Lower leg skin (tissue), 4 donors: ENCODE measurements around the gene ADGRL1. TPM values are rescaled to one million over a fixed set of nuclear protein-coding genes. Genes with fewer than 3 reads are reported as not detected.
"Not testable (repeated sequence)": the region's sequence is repeated elsewhere in the genome, so short reads cannot be mapped to it uniquely, and the experiment has no call there.

Source experiments
- DNase-seq, 2 donors: peaks; one replicate each; pipeline ENCODE4 v3.0.0-alpha.2; 2019; ENCODE audit warnings: low spot score in 2 of 2
- H3K4me3 ChIP-seq: fragments of 200-600 bp; sonication (generic); 2 replicates; pipeline ENCODE4 v1.5.1; 2017; ENCODE audit warnings: mild to moderate bottlenecking, low read depth; ENCODE audit not compliant: poor library complexity, severe bottlenecking
- POLR2A ChIP-seq, 2 donors: fragments of 450-650 bp; IDR thresholded peaks; one replicate each; pipeline ENCODE4 v1.6.1; 2016 to 2017; ENCODE audit warnings: antibody characterized with exemption in 2 of 2, mild to moderate bottlenecking in 1 of 2, moderate library complexity in 1 of 2
- WGBS, 2 donors: methylation state at CpG; one replicate each; pipeline ENCODE4 v1.1.5; 2018; 5-methylcytosine and 5-hydroxymethylcytosine counted together
- intact Hi-C: fragments of 100-400 bp; cut with DNase I; formaldehyde crosslinking; loops from one replicate; pipeline ENCODE4 v1.15.0; 2023; ENCODE audit warnings: low total_unique reads
- total RNA-seq, 4 donors: library from RNA; depleted of rRNA; stranded (reverse); fragments of >200 nt; gene quantifications; one replicate each; pipeline ENCODE4 v1.1.0, GENCODE V29; 2016
- TF ChIP-seq, protein P1 (sequence below), 3 donors: fragments of 450-650 bp; IDR thresholded peaks; one replicate each; pipeline ENCODE4 v1.5.1; 2016; ENCODE audit warnings: antibody characterized with exemption in 3 of 3, mild to moderate bottlenecking in 3 of 3, moderate library complexity in 2 of 3

The ADGRL1 gene
- total RNA-seq, 4 donors from 2014 or later: 27.6 to 37.7 (median 29.8) TPM

DNA sequence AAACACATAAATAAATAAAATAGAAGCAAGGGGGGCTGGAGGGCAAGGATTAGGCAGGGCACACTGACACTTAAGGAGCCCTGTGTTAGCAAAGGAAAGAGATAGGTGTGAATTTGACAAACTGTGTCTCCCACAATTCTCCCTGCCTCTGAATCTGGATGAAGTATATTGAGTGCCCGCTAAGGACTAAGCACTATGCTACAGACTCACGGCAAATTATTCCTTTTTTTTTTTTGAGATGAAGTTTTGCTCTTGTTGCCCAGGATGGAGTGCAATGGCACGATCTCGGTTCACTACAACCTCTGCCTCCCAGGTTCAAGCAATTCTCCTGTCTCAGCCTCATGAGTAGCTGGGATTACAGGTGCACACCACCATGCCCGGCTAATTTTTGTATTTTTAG lies 38.4 kb upstream of the ADGRL1 start:
- H3K4me3 ChIP-seq, intact Hi-C loops, DNase-seq: not testable (repeated sequence)
- 69 to 74% methylated on average over 5 of the region's 5 CpGs for WGBS, 2 donors

DNA sequence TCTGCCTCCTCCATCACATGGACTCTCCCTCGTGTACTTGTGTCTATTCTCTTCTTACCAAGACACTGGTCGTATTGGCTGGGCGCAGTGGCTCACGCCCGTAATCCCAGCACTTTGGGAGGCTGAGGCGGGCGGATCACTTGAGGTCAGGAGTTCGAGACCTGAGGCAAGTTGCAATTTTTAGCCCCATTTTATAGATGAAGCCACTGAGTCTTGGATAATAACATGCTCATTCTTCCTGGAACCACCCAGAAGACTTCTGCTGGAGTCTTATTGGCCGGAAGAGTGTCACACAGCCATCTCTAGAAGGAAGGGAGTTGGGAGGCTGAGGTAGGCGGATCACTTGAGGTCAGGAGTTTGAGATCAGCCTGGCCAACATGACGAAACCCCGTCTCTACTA lies 37.7 kb upstream of the ADGRL1 start:
- DNase-seq, H3K4me3 ChIP-seq, intact Hi-C loops: not testable (repeated sequence)
- WGBS, 2 donors: 88 to 91% methylated on average over 12 of the region's 12 CpGs

DNA sequence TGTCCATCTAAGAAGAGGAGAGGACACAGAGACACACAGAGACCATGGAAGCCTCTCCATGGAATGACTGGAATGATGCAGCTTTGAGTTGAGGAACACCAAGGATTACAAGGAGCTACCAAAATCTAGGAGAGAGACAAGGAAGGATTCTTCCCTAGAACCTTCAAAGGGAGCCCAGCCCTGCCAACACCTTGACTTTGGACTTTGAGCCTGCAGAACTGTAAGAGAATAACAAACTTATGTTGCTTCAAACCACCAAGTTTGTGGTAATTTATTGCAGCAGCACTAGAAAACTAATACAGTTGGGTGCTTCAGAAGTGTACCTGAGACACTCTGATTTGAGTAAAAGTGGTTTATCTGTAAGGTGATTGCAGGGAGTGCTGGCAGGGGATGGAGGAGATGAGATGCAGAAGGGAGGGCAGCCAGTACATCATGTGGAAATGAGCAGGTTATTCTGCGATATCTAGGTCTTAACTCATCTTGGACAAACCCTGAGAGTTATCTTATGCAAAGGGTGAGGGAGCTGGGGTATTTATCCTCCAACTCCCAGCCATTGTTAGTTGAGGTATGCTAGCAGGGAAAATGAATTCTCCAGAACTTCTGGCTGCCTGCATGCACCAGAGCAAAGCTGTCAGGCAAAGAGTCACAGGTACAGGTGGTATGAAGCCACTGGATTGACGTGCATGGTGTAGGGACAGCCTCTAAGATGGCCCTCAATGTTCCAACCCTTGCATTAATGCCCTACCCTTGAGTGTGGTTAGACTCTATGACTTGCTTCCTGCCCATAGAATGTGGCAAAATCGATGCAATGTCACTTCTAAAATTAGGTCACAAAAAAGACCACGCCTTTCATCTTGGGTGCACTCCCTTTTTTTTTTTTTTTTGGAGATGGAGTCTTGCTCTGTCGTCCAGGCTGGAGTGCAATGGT lies 31.3 kb upstream of the ADGRL1 start:
- intact Hi-C loops: no loop called here
- TF ChIP-seq, protein P1, sequence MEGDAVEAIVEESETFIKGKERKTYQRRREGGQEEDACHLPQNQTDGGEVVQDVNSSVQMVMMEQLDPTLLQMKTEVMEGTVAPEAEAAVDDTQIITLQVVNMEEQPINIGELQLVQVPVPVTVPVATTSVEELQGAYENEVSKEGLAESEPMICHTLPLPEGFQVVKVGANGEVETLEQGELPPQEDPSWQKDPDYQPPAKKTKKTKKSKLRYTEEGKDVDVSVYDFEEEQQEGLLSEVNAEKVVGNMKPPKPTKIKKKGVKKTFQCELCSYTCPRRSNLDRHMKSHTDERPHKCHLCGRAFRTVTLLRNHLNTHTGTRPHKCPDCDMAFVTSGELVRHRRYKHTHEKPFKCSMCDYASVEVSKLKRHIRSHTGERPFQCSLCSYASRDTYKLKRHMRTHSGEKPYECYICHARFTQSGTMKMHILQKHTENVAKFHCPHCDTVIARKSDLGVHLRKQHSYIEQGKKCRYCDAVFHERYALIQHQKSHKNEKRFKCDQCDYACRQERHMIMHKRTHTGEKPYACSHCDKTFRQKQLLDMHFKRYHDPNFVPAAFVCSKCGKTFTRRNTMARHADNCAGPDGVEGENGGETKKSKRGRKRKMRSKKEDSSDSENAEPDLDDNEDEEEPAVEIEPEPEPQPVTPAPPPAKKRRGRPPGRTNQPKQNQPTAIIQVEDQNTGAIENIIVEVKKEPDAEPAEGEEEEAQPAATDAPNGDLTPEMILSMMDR (IDR thresholded peaks at IDR 0.05): no peak
- no peak for TF ChIP-seq POLR2A (IDR thresholded peaks at IDR 0.05)
- DNase-seq: no peak
- H3K4me3 ChIP-seq: no peak overlapping the region
- WGBS, 2 donors: 78 to 80% methylated on average over 5 of the region's 5 CpGs

DNA sequence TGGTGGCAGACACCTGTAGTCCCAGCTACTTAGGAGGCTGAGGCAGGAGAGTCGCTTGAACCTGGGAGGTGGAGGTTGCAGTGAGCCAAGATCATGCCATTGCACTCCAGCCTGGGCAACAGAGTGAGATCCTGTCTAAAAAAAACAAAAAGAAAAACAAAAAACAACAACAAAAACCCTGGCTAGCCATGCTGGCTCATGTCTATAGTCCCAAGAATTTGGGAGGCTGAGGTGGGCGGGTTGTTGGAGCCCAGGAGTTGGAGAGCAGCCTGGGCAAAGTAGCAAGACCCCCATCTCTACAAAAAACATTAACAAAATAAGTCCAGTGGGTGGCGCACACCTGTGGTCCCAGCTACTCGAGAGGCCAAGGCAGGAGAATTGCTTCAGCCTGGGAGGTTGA lies 27.0 kb upstream of the ADGRL1 start:
- H3K4me3 ChIP-seq, intact Hi-C loops, DNase-seq: not testable (repeated sequence)
- 92 to 95% methylated on average over 4 of the region's 4 CpGs for WGBS, 2 donors

DNA sequence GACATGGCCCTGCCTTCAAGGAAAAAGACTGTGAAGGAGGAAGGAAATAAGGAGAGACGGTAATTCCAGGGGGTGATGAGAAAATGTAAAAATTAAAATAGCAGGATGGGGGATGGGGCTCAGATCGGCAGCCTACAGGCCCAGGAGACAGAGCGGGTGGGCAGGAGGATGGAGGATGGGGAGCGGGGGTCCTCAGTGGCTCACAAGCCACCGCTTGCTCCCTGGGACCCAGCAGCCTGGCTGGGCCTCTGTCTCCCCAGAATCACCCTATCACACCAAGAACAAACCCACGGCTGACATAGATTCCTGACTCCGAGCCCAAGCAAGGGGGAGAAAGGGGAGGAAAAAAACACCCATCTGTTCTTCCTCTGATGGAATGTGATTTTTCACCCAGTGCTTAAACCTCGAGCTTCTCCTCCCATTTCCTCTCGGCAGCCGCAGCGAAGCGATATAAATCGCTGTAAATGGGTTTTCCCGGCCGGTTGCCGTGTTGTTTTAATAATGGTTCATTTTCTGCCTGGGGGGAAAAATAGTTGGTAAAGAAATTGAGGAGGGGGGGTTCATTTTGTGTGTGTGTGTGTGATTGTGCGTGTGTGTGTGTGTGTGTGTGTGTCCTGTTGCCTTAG lies 22.6 kb upstream of the ADGRL1 start:
- H3K4me3 ChIP-seq, intact Hi-C loops, DNase-seq: not testable (repeated sequence)
- 14 to 15% methylated on average over 17 of the region's 17 CpGs for WGBS, 2 donors

DNA sequence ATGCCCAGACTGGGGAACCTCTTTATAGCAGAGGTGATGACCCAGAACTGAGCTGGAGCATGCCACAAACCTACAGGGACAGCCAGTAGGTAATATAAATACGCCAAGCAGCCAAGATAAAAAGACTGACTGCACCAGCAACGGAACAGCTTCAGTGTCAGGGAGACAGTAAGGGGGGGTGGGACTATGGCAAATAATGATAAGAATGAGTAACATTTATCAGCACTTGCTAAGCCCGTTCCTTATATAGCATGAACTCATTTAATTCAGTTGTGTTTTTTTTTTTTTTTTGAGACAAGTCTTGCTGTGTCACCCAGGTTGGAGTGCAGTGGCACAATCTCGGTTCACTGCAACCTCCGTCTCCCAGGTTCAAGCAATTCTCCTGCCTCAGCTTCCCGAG lies 20.5 kb upstream of the ADGRL1 start:
- WGBS, 2 donors: 91% methylated on average over 6 of the region's 6 CpGs
- DNase-seq, H3K4me3 ChIP-seq, intact Hi-C loops: not testable (repeated sequence)

DNA sequence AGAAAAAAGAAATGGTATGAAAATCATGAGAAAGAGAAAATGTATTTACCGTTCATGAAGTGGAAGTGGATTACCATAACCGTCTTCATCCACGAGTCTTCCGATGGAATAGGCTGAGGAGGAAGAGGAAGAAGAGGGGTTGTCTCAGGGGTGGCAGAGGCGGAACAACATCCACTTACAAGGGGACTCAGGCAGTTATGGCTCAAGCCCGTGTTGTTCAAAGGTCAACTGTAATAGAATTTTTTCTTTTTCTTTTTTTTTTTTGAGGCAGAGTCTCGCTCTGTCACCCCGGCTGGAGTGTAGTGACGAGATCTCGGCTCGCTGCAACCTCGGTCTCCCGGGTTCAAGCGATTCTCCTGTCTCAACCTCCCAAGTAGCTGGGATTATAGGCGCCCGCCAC lies 16.9 kb upstream of the ADGRL1 start:
- TF ChIP-seq, protein P1 (IDR thresholded peaks at IDR 0.05): no peak
- no peak for TF ChIP-seq POLR2A (IDR thresholded peaks at IDR 0.05)
- intact Hi-C loops: no loop called here
- 89 to 90% methylated on average over 16 of the region's 16 CpGs for WGBS, 2 donors
- DNase-seq: no peak
- H3K4me3 ChIP-seq: no peak overlapping the region

DNA sequence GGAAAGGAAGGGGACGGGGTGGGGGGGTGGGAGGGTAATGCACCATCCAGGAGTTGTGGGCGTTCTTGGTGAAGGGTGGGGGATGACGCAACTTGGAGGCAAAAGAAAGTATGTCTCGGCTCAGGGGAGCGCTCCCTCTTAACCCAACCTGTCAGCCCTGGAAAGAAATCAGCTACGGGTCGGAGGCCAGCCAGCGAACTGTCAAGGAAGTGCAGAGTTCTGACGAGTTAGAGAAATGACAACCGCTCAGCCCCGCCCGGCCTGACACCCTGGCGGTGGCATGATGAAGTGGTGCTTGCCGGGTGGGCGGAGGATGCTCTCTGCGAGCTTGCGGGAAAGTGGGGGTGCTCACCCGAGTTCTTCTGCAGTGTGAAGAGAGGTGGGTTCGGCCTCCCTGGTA lies 15.4 kb upstream of the ADGRL1 start:
- intact Hi-C loops, DNase-seq, H3K4me3 ChIP-seq: not testable (repeated sequence)
- 1 to 2% methylated on average over 19 of the region's 19 CpGs for WGBS, 2 donors
